Measurements from ENCODE around the gene KNDC1.

Gene KNDC1

DNA sequence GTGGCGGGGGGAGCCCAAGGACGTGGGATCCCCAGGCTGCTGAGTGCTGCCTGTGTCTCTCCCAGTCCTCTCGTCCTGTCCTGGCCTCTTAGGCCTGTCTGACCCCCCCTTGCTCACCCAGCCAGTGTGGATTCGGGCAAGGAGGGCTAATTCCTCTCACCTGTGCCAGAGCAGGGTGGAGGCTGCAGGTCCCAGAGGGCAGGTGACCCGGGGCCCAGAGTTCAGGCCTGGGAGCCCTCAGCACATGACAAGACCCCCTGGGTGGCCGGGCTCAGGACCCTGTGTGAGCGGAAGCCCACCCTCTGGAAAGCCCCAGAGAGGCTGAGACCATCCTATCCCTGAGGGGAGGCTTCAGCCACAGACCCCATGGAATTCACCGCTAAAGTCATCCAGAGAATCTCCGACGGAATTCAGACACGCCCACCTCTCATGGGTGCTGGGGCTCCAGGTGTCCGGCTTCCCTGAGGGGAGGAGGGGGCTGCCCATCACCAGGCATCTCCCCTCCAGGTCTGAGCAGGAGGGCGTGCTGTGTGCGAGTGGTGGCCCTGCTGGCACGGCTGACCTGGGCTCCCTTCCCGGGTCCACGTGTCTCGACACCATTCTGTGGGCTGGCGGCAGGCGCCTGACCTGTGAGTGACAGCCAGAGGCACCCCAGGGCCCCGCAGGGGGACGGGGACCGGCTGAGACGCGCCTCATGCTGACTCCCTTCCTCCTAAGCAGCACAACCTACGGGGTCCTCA is 5.0 kb downstream of the KNDC1 start:
- H4K91ac ChIP-seq (ENCODE audit: low read depth, low read length), result no peak overlapping the region
- WGBS (ENCODE audit: extremely low coverage, insufficient coverage, insufficient read length), result no CpG with 5 or more reads among the region's 26 CpGs

GRCh38 chr10:133165556-133166503 is 5.8 kb downstream of the KNDC1 start:
- Histone ChIP-seq H3K79me1 (ENCODE audit: low read length) (no peaks in the 10 kb centered on the region), H3K4me2 (ENCODE audit: low read length) (no peak overlapping the region), H3K14ac (ENCODE audit: low read length) (no peak overlapping the region), H3K9me3 (ENCODE audit: insufficient read depth, low read depth, low read length) (peaks cover 4% of the 10 kb centered on the region), H4K8ac (ENCODE audit: low read depth, low read length) (no peak overlapping the region), H3K23ac (ENCODE audit: low read length) (no peak overlapping the region), H2BK12ac (ENCODE audit: low read length) (no peak overlapping the region), H3K27ac (ENCODE audit: low read depth, low read length) (no peak overlapping the region), H4K12ac (ENCODE audit: low read depth, low read length) (no peak overlapping the region), H3K79me2 (ENCODE audit: control insufficient read depth, insufficient read depth, low read length, poor library complexity) (no peaks in the 10 kb centered on the region), H3K36me3 (ENCODE audit: control insufficient read depth in 1 of 2, insufficient read depth in 2 of 2, low read length in 2 of 2) (no peaks in the 10 kb centered on the region), H3K9ac (ENCODE audit: low read length) (no peak overlapping the region), H3K18ac (ENCODE audit: low read length) (no peak overlapping the region), H2AFZ (ENCODE audit: insufficient read depth, low read length, poor library complexity) (no peak overlapping the region), H3K4me3 (ENCODE audit: low read depth, low read length) (peak overlapping the region; percentile 58), H2BK120ac (ENCODE audit: insufficient read depth, low read length, poor library complexity) (no peak overlapping the region), H3K4ac (ENCODE audit: low read depth, low read length) (no peak overlapping the region), H3K27me3 (ENCODE audit: insufficient read depth, low read length) (peaks cover 2% of the 10 kb centered on the region), H3K4me1 (ENCODE audit: control insufficient read depth in 1 of 2, insufficient read depth in 2 of 2, low read length in 2 of 2) (peaks cover 0 to 7% of the 10 kb centered on the region in 2 experiments), H4K91ac (ENCODE audit: low read depth, low read length) (no peak overlapping the region), H2AK5ac (ENCODE audit: low read length) (no peak overlapping the region), H2BK5ac (ENCODE audit: low read depth, low read length, poor library complexity) (no peak overlapping the region)
- WGBS (ENCODE audit: extremely low coverage, insufficient coverage, insufficient read length), result no CpG with 5 or more reads among the region's 40 CpGs
- DNase-seq, result no peak

More for the DNA sequence above, 5.0 kb downstream of the KNDC1 start:
- H3K27me3 ChIP-seq (ENCODE audit: insufficient read depth, low read length), result peaks cover 2% of the 10 kb centered on the region
- peaks cover 0 to 11% of the 10 kb centered on the region in 2 experiments for H3K4me1 ChIP-seq (ENCODE audit: control insufficient read depth in 1 of 2, insufficient read depth in 2 of 2, low read length in 2 of 2)
- H3K36me3 ChIP-seq (ENCODE audit: control insufficient read depth in 1 of 2, insufficient read depth in 2 of 2, low read length in 2 of 2), result no peaks in the 10 kb centered on the region
- no peak overlapping the region for H4K8ac ChIP-seq (ENCODE audit: low read depth, low read length)
- H2BK12ac ChIP-seq (ENCODE audit: low read length), result no peak overlapping the region
- H3K14ac ChIP-seq (ENCODE audit: low read length), result no peak overlapping the region
- DNase-seq, result no peak
- H3K4ac ChIP-seq (ENCODE audit: low read depth, low read length), result no peak overlapping the region
- H3K4me2 ChIP-seq (ENCODE audit: low read length), result no peak overlapping the region
- no peaks in the 10 kb centered on the region for H3K79me1 ChIP-seq (ENCODE audit: low read length)
- no peak overlapping the region for H2BK120ac ChIP-seq (ENCODE audit: insufficient read depth, low read length, poor library complexity)
- H3K4me3 ChIP-seq (ENCODE audit: low read depth, low read length), result no peak overlapping the region
- H3K18ac ChIP-seq (ENCODE audit: low read length), result no peak overlapping the region
- no peaks in the 10 kb centered on the region for H3K79me2 ChIP-seq (ENCODE audit: control insufficient read depth, insufficient read depth, low read length, poor library complexity)
- H3K9ac ChIP-seq (ENCODE audit: low read length), result no peak overlapping the region
- H3K27ac ChIP-seq (ENCODE audit: low read depth, low read length), result no peak overlapping the region
- H4K12ac ChIP-seq (ENCODE audit: low read depth, low read length), result no peak overlapping the region
- peaks cover 4% of the 10 kb centered on the region for H3K9me3 ChIP-seq (ENCODE audit: insufficient read depth, low read depth, low read length)
- no peak overlapping the region for H3K23ac ChIP-seq (ENCODE audit: low read length)
- H2AK5ac ChIP-seq (ENCODE audit: low read length), result no peak overlapping the region
- H2BK5ac ChIP-seq (ENCODE audit: low read depth, low read length, poor library complexity), result no peak overlapping the region
- no peak overlapping the region for H2AFZ ChIP-seq (ENCODE audit: insufficient read depth, low read length, poor library complexity)

GRCh38 chr10:133166504-133166827 is 6.4 kb downstream of the KNDC1 start:
- H2BK12ac ChIP-seq (ENCODE audit: low read length), result no peak overlapping the region
- H4K91ac ChIP-seq (ENCODE audit: low read depth, low read length), result no peak overlapping the region
- H3K79me1 ChIP-seq (ENCODE audit: low read length), result no peaks in the 10 kb centered on the region
- WGBS (ENCODE audit: extremely low coverage, insufficient coverage, insufficient read length), result no CpG with 5 or more reads among the region's 11 CpGs
- no peak for DNase-seq
- H3K9me3 ChIP-seq (ENCODE audit: insufficient read depth, low read depth, low read length), result peaks cover 4% of the 10 kb centered on the region
- H3K4ac ChIP-seq (ENCODE audit: low read depth, low read length), result no peak overlapping the region
- H3K4me1 ChIP-seq (ENCODE audit: control insufficient read depth in 1 of 2, insufficient read depth in 2 of 2, low read length in 2 of 2), result peaks cover 0 to under 1% of the 10 kb centered on the region in 2 experiments
- H3K36me3 ChIP-seq (ENCODE audit: control insufficient read depth in 1 of 2, insufficient read depth in 2 of 2, low read length in 2 of 2), result no peaks in the 10 kb centered on the region
- H4K8ac ChIP-seq (ENCODE audit: low read depth, low read length), result no peak overlapping the region
- peak overlapping the region; percentile 58 for H3K4me3 ChIP-seq (ENCODE audit: low read depth, low read length)
- H3K14ac ChIP-seq (ENCODE audit: low read length), result no peak overlapping the region
- H3K18ac ChIP-seq (ENCODE audit: low read length), result no peak overlapping the region
- H2AK5ac ChIP-seq (ENCODE audit: low read length), result no peak overlapping the region
- no peak overlapping the region for H3K27ac ChIP-seq (ENCODE audit: low read depth, low read length)
- no peak overlapping the region for H3K23ac ChIP-seq (ENCODE audit: low read length)
- H3K4me2 ChIP-seq (ENCODE audit: low read length), result no peak overlapping the region
- H2AFZ ChIP-seq (ENCODE audit: insufficient read depth, low read length, poor library complexity), result no peak overlapping the region
- H4K12ac ChIP-seq (ENCODE audit: low read depth, low read length), result no peak overlapping the region
- H3K9ac ChIP-seq (ENCODE audit: low read length), result no peak overlapping the region
- no peak overlapping the region for H2BK120ac ChIP-seq (ENCODE audit: insufficient read depth, low read length, poor library complexity)
- no peaks in the 10 kb centered on the region for H3K79me2 ChIP-seq (ENCODE audit: control insufficient read depth, insufficient read depth, low read length, poor library complexity)
- H2BK5ac ChIP-seq (ENCODE audit: low read depth, low read length, poor library complexity), result no peak overlapping the region
- no peaks in the 10 kb centered on the region for H3K27me3 ChIP-seq (ENCODE audit: insufficient read depth, low read length)

GRCh38 chr10:133166828-133167692 is 7.0 kb downstream of the KNDC1 start:
- no peak overlapping the region for H3K23ac ChIP-seq (ENCODE audit: low read length)
- no peaks in the 10 kb centered on the region for H3K27me3 ChIP-seq (ENCODE audit: insufficient read depth, low read length)
- no peaks in the 10 kb centered on the region for H3K79me2 ChIP-seq (ENCODE audit: control insufficient read depth, insufficient read depth, low read length, poor library complexity)
- H3K18ac ChIP-seq (ENCODE audit: low read length), result no peak overlapping the region
- H2AK5ac ChIP-seq (ENCODE audit: low read length), result no peak overlapping the region
- H2AFZ ChIP-seq (ENCODE audit: insufficient read depth, low read length, poor library complexity), result no peak overlapping the region
- DNase-seq, result no peak
- no peak overlapping the region for H3K4me3 ChIP-seq (ENCODE audit: low read depth, low read length)
- H3K14ac ChIP-seq (ENCODE audit: low read length), result no peak overlapping the region
- no peak overlapping the region for H4K91ac ChIP-seq (ENCODE audit: low read depth, low read length)
- peaks cover 4% of the 10 kb centered on the region for H3K9me3 ChIP-seq (ENCODE audit: insufficient read depth, low read depth, low read length)
- H3K9ac ChIP-seq (ENCODE audit: low read length), result no peak overlapping the region
- no peak overlapping the region for H2BK12ac ChIP-seq (ENCODE audit: low read length)
- no peaks in the 10 kb centered on the region for H3K79me1 ChIP-seq (ENCODE audit: low read length)
- no peak overlapping the region for H3K4me2 ChIP-seq (ENCODE audit: low read length)
- H3K4ac ChIP-seq (ENCODE audit: low read depth, low read length), result no peak overlapping the region
- no peak overlapping the region for H4K12ac ChIP-seq (ENCODE audit: low read depth, low read length)
- H3K36me3 ChIP-seq (ENCODE audit: control insufficient read depth in 1 of 2, insufficient read depth in 2 of 2, low read length in 2 of 2), result no peaks in the 10 kb centered on the region
- no CpG with 5 or more reads among the region's 66 CpGs for WGBS (ENCODE audit: extremely low coverage, insufficient coverage, insufficient read length)
- H2BK5ac ChIP-seq (ENCODE audit: low read depth, low read length, poor library complexity), result no peak overlapping the region
- no peak overlapping the region for H3K27ac ChIP-seq (ENCODE audit: low read depth, low read length)
- H4K8ac ChIP-seq (ENCODE audit: low read depth, low read length), result no peak overlapping the region
- no peak overlapping the region for H2BK120ac ChIP-seq (ENCODE audit: insufficient read depth, low read length, poor library complexity)
- H3K4me1 ChIP-seq (ENCODE audit: control insufficient read depth in 1 of 2, insufficient read depth in 2 of 2, low read length in 2 of 2), result no peaks in the 10 kb centered on the region

Measured in trophoblast cell (in vitro differentiated cells and primary cell).